SK-N-SH treated with all-trans-retinoic acid at 6 μM for 48 hours (cell line): ENCODE results near the gene TMEM245.

Experiments used
- ATAC-seq: fragments of 200-7000 bp; cut with Tn5 transposase; 3 replicates; pipeline ENCODE4 v1.9.1; 2020; ENCODE audit warnings: mild to moderate bottlenecking, moderate library complexity
- ARNTL ChIP-seq: fragments of 450-650 bp; formaldehyde crosslinking; IDR thresholded peaks from 2 replicates; pipeline ENCODE4 v1.5.0; 2020; ENCODE audit warnings: low read depth, mild to moderate bottlenecking, moderate library complexity, borderline replicate concordance
- CSDC2 ChIP-seq: fragments of 250-450 bp; sonication (Bioruptor Pico); IDR thresholded peaks from 2 replicates; pipeline ENCODE4 v1.5.0; 2020; ENCODE audit warnings: mild to moderate bottlenecking, moderate library complexity
- GLIS3 ChIP-seq: fragments of 250-450 bp; sonication (Bioruptor Pico); IDR thresholded peaks from 2 replicates; pipeline ENCODE4 v1.5.0; 2020; ENCODE audit warnings: mild to moderate bottlenecking, moderate library complexity
- ISL1 ChIP-seq: fragments of 250-450 bp; sonication (Bioruptor Pico); IDR thresholded peaks from 2 replicates; pipeline ENCODE4 v2.1.2; 2022; ENCODE audit warnings: mild to moderate bottlenecking, moderate library complexity
- OSR1 ChIP-seq: fragments of 250-450 bp; sonication (Bioruptor Pico); IDR thresholded peaks from 2 replicates; pipeline ENCODE4 v1.8.0; 2022; ENCODE audit warnings: moderate library complexity, mild to moderate bottlenecking, inconsistent platforms
- PATZ1 ChIP-seq: fragments of 250-450 bp; sonication (Bioruptor Pico); IDR thresholded peaks from 2 replicates; pipeline ENCODE4 v1.8.0; 2020; ENCODE audit warnings: mild to moderate bottlenecking, moderate library complexity, borderline replicate concordance
- POU6F1 ChIP-seq: fragments of 250-450 bp; sonication (Bioruptor Pico); IDR thresholded peaks from 2 replicates; pipeline ENCODE4 v1.8.0; 2021; ENCODE audit warnings: low read depth, mild to moderate bottlenecking, moderate library complexity, borderline replicate concordance
- PPARA ChIP-seq: fragments of 250-450 bp; sonication (Bioruptor Pico); IDR thresholded peaks from 2 replicates; pipeline ENCODE4 v1.5.0; 2020; ENCODE audit warnings: mild to moderate bottlenecking, borderline replicate concordance
- RARB ChIP-seq: fragments of 250-450 bp; sonication (Bioruptor Pico); IDR thresholded peaks from 2 replicates; pipeline ENCODE4 v1.8.0; 2021; ENCODE audit warnings: mild to moderate bottlenecking, moderate library complexity
- SNAI2 ChIP-seq: fragments of 250-450 bp; sonication (Bioruptor Pico); IDR thresholded peaks from 2 replicates; pipeline ENCODE4 v1.5.0; 2020; ENCODE audit warnings: mild to moderate bottlenecking, moderate library complexity
- TCF4 ChIP-seq: fragments of 250-450 bp; sonication (Bioruptor Pico); IDR thresholded peaks from 2 replicates; pipeline ENCODE4 v1.8.0; 2021; ENCODE audit warnings: mild to moderate bottlenecking, moderate library complexity, borderline replicate concordance
- TOX ChIP-seq: fragments of 250-450 bp; sonication (Bioruptor Pico); IDR thresholded peaks from 2 replicates; pipeline ENCODE4 v1.8.0; 2021; ENCODE audit warnings: mild to moderate bottlenecking, moderate library complexity, borderline replicate concordance
- TSHZ2 ChIP-seq: fragments of 250-450 bp; sonication (Bioruptor Pico); IDR thresholded peaks from 2 replicates; pipeline ENCODE4 v1.5.0; 2020; ENCODE audit warnings: mild to moderate bottlenecking, moderate library complexity
- ZC3H10 ChIP-seq: fragments of 250-450 bp; sonication (Bioruptor Pico); IDR thresholded peaks from 2 replicates; pipeline ENCODE4 v1.5.1; 2021; ENCODE audit warnings: mild to moderate bottlenecking, moderate library complexity
- ZFP3 ChIP-seq: fragments of 250-450 bp; sonication (Bioruptor Pico); IDR thresholded peaks from 2 replicates; pipeline ENCODE4 v1.5.0; 2020; ENCODE audit warnings: mild to moderate bottlenecking, moderate library complexity
- ZFP30 ChIP-seq: fragments of 450-650 bp; formaldehyde crosslinking; IDR thresholded peaks from 2 replicates; pipeline ENCODE4 v1.5.0; 2022; ENCODE audit warnings: mild to moderate bottlenecking, moderate library complexity
- ZNF565 ChIP-seq: fragments of 450-650 bp; formaldehyde crosslinking; conservative IDR thresholded peaks from 2 replicates; pipeline ENCODE4 v1.5.0; 2020; ENCODE audit warnings: low read depth, mild to moderate bottlenecking, moderate library complexity
- ZNF70 ChIP-seq: fragments of 450-650 bp; formaldehyde crosslinking; IDR thresholded peaks from 2 replicates; pipeline ENCODE4 v1.5.0; 2020; ENCODE audit warnings: mild to moderate bottlenecking, moderate library complexity
- ZNF8 ChIP-seq: fragments of 450-650 bp; formaldehyde crosslinking; IDR thresholded peaks from 2 replicates; pipeline ENCODE4 v1.5.0; 2020; ENCODE audit warnings: mild to moderate bottlenecking, moderate library complexity
- TF ChIP-seq, protein P1 (sequence below): fragments of 250-450 bp; sonication (Bioruptor Pico); IDR thresholded peaks from 2 replicates; pipeline ENCODE4 v1.5.1; 2020; ENCODE audit warnings: low read depth, mild to moderate bottlenecking, moderate library complexity

Gene TMEM245

GRCh38 chr9:109149722-109150121, 30.0 kb upstream of the TMEM245 start:
- no peak for ATAC-seq
- TF ChIP-seq POU6F1 (CRISPR knock-in tag), result no peak
- TF ChIP-seq SNAI2 (CRISPR knock-in tag), result no peak
- no peak for TF ChIP-seq TCF4 (CRISPR knock-in tag)
- TF ChIP-seq CSDC2, result no peak
- TF ChIP-seq, all 23 proteins: peak for 0

- ATAC-seq, result no peak
These were observed 29.3 kb upstream of the TMEM245 start for GRCh38 chr9:109149089-109149488.

GRCh38 chr9:109145051-109145450, 25.3 kb upstream of the TMEM245 start:
- no peak for TF ChIP-seq POU6F1 (CRISPR knock-in tag)
- TF ChIP-seq ZNF565 (CRISPR knock-in tag), result no peak
- no peak for ATAC-seq

More at GRCh38 chr9:109149089-109149488, 29.3 kb upstream of the TMEM245 start:
- TF ChIP-seq SNAI2 (CRISPR knock-in tag), result no peak
- no peak for TF ChIP-seq CSDC2
- TF ChIP-seq ZFP30 (CRISPR knock-in tag), result no peak
- TF ChIP-seq POU6F1 (CRISPR knock-in tag), result no peak
- no peak for TF ChIP-seq GLIS3 (CRISPR knock-in tag)
- no peak for TF ChIP-seq ZC3H10
- no peak for TF ChIP-seq ZFP3
- TF ChIP-seq PPARA (CRISPR knock-in tag), result no peak

GRCh38 chr9:109143881-109144562, 24.3 kb upstream of the TMEM245 start:
- TF ChIP-seq ZNF70 (CRISPR knock-in tag) (no peak), RARB (CRISPR knock-in tag) (no peak), ZC3H10 (no peak)
- ATAC-seq, result peak; percentile 93

DNA sequence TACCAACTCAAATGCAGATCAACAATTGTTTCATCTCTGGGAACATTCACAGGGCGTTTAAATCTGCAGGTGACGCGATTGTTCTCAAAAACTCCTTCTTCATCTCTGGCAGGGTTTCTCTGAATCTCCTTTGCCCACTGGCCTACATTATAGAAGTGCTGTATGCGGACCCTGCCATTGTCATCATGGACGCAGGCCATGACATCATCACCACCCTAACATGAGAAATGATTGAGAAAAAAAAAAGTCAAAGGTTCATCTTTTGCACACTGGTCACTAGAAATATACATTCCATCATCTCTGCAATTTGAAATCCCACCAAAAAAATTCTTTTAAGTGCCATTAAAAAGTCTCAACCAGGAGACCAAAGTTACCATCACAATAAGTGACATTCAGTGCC, 21.6 kb upstream of the TMEM245 start:
- TF ChIP-seq ZFP30 (CRISPR knock-in tag) (no peak), ZNF70 (CRISPR knock-in tag) (no peak), POU6F1 (CRISPR knock-in tag) (no peak), ZFP3 (no peak), TOX (CRISPR knock-in tag) (no peak), PATZ1 (no peak), ISL1 (no peak), ARNTL (CRISPR knock-in tag) (no peak), ZNF8 (CRISPR knock-in tag) (no peak), CSDC2 (no peak), TSHZ2 (CRISPR knock-in tag) (no peak), ZC3H10 (no peak), RARB (CRISPR knock-in tag) (no peak), GLIS3 (CRISPR knock-in tag) (no peak), TCF4 (CRISPR knock-in tag) (no peak), OSR1 (CRISPR knock-in tag) (no peak), SNAI2 (CRISPR knock-in tag) (no peak), PPARA (CRISPR knock-in tag) (no peak)
- TF ChIP-seq, protein P1, sequence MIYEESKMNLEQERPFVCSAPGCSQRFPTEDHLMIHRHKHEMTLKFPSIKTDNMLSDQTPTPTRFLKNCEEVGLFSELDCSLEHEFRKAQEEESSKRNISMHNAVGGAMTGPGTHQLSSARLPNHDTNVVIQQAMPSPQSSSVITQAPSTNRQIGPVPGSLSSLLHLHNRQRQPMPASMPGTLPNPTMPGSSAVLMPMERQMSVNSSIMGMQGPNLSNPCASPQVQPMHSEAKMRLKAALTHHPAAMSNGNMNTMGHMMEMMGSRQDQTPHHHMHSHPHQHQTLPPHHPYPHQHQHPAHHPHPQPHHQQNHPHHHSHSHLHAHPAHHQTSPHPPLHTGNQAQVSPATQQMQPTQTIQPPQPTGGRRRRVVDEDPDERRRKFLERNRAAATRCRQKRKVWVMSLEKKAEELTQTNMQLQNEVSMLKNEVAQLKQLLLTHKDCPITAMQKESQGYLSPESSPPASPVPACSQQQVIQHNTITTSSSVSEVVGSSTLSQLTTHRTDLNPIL (CRISPR knock-in tag), result no peak
- no peak for ATAC-seq
